ENCODE results near the gene NT5DC2.

DNA sequence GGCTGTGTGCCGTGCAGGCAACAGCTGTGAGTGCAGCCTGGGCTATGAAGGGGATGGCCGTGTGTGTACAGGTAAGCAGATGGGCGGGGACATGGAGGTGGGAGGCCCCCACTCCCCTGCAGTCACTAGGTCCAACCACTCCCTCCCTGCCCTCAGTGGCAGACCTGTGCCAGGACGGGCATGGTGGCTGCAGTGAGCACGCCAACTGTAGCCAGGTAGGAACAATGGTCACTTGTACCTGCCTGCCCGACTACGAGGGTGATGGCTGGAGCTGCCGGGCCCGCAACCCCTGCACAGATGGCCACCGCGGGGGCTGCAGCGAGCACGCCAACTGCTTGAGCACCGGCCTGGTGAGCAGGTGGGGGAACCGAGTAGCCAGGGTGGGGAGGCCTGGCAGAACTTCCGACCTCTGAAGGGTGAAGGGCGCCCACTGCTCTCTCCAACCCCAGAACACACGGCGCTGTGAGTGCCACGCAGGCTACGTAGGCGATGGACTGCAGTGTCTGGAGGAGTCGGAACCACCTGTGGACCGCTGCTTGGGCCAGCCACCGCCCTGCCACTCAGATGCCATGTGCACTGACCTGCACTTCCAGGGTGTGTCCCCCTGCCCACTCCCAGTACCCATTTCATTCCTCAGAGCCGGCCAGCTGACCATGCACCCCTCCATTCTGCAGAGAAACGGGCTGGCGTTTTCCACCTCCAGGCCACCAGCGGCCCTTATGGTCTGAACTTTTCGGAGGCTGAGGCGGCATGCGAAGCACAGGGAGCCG is 11.6 kb downstream of the NT5DC2 start:
- TF ChIP-seq CTCF (IDR thresholded peaks at IDR 0.05), result no peak
- TF ChIP-seq POLR2A (IDR thresholded peaks at IDR 0.05), result no peak
